Measurements from ENCODE around the gene TRAPPC2L.

The TRAPPC2L gene

GRCh38 chr16:88856828-88857727 is at the start of gene TRAPPC2L, which contains the start of gene GALNS:
TSS of gene TRAPPC2L (plus strand) at chr16:88857127. CDS start at chr16:88857151, 24 bp downstream.
TSS of gene GALNS (minus strand) at chr16:88856947. CDS start at chr16:88856877, 70 bp downstream.
- DNase-seq: peak; percentile 84 to 95

DNA sequence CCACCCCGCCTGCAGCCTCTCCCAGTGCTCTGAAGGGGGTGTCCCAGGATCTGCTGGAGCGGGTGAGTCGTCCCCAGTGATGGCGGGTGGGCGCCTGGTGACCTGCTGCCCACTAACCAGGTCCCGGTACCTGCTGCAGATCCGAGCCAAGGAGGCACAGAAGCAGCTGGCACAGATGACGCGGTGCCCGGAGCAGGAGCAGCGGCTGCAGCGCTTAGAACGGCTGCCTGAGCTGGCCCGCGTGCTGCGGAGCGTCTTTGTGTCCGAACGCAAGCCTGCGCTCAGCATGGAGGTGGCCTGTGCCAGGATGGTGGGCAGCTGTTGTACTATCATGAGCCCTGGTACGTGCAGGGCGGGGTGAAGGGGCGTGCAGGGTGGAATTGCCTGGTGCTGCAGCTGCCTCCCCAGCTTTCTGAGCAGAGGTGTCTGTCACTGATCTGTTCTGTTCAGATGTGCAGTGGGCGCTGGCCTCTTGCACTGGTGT is 49.7 kb upstream of the TRAPPC2L start:
- no peak for DNase-seq

DNA sequence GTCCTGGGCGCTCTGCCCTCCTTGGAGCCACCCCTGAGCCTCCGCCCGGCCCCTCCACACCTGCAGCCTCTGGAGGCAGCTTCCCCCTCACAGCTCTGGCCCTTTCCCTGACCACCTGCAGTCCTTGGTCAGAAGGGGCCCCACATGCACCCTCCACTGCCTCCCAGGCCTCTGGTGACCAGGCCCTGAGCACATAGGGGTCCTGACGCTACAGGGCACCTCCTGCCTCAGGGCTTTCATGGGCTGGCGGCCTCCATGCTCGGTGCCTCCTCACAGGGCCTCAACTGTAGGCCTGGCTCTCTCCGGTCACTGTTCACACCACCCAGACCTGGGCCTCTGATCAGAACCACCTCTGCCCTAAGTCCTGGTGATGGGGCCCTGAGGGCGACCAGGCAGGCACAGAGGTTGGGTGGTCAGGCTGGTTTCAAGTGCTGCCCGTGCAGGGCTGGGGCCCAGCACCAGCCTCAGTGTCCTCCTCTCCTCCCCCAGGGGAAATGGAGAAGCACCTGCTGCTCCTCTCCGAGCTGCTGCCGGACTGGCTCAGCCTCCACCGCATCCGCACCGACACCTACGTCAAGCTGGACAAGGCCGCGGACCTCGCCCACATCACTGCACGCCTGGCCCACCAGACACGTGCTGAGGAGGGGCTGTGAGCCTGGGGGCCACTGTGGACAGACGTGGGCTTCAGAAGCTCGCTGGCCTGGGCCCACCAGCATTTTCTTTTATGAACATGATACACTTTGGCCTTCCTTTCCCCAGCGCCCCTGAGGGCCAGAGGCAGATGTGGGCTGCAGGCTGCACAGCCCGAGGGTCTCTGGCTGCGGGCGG is 49.1 kb upstream of the TRAPPC2L start:
- no peak for DNase-seq

DNA sequence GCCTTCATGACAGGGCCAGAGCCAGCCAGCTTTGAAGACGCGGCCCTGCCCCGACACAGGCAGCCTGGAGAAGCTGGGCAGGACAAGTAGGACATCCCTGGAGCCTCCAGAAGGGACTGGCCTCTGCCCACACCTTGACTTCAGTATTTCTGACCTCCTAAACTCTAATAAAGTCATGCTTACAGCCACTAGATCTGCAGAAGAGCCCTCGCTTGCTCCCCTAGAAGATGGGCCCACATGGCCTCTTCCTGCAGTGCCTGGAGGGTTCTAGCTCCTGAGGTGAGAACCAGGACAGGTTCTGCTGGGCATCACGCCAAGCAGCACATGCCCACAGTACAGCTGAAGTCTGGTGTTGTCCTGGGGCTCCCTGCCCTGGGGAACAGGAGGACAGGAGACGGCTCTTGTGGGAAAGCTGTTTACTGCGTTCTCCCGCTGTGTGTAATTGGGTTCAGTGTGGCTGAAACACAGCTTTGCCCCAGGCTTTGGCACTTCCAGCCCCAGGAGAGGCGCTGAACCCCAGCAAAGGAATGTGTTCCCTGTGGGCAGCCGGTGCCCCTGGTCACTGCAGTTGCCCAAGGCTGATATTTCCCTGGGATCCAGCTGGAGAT is 47.8 kb upstream of the TRAPPC2L start:
- DNase-seq: no peak

DNA sequence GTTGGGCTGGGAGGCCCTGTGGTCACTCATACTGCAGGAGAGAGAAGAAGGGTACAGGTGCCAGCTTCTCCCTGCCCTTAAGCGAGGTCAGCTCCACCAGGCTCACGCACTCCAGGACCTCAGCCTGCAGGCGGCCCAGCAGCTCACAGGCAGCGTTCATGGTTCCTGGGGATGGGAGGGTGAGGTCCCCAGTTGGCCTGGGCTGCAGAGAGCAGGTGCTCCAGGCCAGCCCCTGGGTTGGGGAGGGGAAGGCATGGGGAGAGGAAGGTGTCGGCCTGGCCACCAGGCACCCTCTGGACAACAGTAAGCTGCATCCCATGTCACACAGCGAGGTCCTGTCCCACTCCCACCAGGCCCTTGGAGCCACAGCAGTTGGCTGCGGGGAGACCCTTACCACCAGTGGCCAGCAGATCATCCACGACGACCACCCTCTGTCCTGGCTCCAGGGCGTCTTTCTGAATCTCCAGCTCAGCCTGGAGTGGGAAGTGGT is 47.2 kb upstream of the TRAPPC2L start:
- no peak for DNase-seq

GRCh38 chr16:88810166-88810911 is 46.6 kb upstream of the TRAPPC2L start:
- peak in 1 of 2 donors; percentile 4 for DNase-seq

- peak; percentile 23 to 60 for DNase-seq
Observed at GRCh38 chr16:88810912-88811768, 45.8 kb upstream of the TRAPPC2L start.

DNA sequence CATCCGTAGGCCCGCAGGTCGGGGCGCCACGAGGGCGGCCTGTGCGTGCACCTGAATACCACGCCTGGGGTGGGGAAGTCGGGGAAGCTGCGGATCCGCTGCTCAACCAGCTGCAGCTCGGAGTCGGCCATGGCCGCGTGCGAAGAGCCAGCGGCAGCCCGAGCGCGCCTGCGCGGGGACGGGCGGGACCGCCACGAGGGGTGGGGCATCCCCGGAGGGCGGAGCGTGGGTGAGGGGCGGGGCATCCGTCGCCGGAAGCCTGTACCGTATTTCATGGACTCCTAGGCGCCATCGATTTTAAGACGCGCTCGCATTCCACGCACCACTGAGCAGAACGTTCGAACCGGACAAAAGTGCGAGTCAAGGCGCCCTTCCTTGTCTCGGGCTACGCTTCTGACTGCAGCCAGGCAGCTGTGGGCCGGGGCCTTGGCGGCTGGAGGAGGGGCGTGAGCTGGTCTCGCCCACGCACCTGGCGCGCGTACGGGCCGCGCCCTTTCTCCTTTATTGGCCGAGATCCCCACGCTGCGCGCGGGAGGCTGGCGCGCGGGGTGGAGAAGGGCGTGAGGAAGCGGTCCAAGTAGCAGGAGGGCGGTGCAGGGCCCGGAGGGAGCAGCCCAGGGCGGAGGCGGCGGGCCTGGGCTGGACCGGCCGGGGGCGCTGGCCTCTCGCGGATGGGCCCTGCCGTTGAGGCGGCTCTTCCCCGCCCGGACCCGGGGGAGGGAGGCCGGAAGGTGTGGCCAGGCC is 45.0 kb upstream of the TRAPPC2L start, which contains the start of gene APRT:
TSS of gene APRT (minus strand) at position 160 of the 744 bp plus-strand sequence. CDS start at position 131, 29 bp downstream.
- peak; percentile 85 to 88 for DNase-seq

- DNase-seq: no peak
Observed at GRCh38 chr16:88812513-88813268, 44.2 kb upstream of the TRAPPC2L start.

DNA sequence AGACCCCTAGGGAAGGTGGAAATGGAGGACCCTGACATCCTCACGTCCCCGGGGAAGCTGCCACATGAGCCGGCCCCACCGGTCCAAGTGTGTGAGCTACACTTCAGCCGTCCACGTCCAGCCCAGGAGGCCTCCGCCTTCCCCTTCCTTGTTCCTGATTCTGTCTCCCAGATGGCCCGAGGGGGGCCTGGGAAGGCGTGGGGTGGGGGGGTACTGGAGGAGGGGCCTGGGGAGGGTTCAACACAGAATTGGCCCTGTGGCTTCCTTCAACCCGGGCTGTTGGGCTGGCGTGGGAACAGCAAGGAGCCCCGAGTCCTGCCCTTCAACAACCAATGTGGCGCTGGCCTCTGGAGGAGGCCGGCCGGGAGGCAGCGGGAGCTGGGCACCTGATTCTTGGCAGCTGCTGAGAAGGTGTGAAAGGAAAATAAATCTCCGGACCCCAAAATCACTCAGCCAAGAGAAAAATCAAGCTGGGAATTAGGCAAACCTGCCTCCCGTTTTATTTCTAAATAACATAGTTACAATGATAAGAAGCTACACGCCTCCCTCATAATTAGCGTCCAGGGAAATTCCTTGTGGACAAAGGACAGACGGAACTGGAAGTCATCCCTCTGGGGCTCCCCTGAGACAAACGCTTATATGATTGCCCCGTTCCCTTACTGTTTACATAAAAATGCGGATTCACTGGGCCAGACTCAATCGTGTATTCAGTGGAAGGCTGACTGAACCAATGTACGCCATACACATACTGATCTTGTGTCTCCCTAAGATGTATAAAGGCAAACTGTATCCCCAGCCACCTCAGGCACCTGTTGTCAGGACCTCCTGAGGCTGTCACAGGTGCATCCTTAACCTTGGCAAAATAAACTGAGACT is 43.4 kb upstream of the TRAPPC2L start:
- DNase-seq: no peak

DNA sequence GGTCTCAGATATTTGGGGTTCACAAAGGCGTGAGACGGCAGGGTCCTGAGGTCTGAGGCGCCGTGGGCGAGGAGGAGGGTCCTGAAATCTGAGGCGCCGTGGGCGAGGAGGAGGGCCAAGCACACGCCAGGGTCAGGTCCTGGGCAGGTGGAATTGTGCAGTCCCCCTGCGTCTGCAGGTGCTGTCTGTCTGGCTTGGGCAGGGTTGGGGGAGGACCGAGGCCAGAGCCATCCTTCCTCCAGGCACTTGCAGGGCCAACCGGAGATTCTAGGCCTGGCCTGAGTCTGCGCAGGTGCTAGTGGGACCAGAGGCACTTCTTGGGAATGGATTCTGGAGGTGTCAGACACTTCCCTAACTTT is 42.8 kb upstream of the TRAPPC2L start:
- no peak for DNase-seq

DNA sequence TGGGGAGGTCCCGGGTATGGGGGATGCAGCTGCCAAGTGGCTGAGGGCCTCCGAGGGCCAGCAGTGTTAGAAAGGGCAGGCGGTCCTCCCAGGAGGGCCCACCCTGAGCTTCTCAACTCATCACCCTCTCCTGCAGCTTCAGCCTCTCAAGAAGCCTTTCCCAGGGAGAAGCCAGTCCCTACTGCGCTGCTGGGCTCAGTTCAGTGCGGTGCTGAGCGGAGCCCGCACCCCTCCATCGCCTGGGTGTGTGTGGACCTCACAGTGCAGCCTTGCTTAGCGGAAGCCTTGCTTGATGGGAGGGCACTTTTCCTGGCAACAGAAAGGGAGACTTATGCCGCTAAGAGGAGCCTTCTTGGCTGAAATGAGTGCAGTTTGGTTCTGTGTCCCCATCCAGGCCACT is 41.7 kb upstream of the TRAPPC2L start:
- no peak for DNase-seq

- peak in 1 of 2 donors; percentile 21 for DNase-seq
Observed at GRCh38 chr16:88815901-88816589, 40.9 kb upstream of the TRAPPC2L start.

- no peak for DNase-seq
Observed at GRCh38 chr16:88816736-88817535, 40.0 kb upstream of the TRAPPC2L start.

DNA sequence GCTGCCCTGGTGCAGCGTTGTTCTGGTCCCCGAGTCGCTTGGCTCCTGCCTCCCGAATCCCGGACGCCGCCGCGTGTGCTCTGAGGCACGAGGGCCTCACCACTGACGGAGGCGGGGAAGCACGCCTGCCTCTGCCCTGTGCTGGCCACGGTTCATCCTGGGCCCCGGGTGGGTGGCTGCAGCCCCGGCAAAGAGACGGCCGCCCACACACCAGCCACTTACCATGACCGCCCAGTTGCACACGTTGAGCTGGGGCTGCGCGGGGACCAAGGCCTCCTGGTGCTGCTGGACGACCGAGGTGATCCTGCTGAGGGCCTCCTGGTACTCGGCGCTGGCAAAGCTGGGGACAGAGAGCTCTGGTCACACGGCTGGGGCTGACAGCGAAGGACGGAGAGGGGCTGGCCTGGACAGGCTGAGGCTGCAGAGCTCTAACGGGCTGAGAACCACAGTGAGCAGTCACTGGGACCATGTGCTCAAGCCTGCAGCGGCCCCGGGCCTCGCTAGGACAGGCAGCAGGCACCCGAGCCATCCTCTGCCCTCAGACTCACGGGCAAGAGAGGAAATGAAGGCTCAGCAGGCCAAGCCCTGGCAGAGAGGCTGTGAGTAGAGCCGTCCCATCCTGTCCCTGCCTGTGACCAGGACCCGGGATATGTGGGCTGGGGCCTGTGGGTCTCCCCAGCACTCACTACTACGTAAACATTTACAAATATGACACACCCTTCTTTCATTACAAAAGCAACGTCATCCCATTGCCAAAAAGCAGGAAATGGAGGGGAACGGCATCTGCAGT is 38.9 kb upstream of the TRAPPC2L start:
- DNase-seq: no peak

GRCh38 chr16:88818575-88818874 is 38.4 kb upstream of the TRAPPC2L start:
- no peak for DNase-seq

All from bone marrow (tissue), 2 donors.